GM10266 (cell line): ENCODE data around the gene CD44.

Source experiments
- DNase-seq: peaks from one replicate; pipeline ENCODE4 v3.0.0; 2012; ENCODE audit errors: extremely low spot score
- CTCF ChIP-seq: IDR thresholded peaks from 2 replicates; pipeline ENCODE4 v1.5.1; 2012; ENCODE audit warnings: mild to moderate bottlenecking, low read depth; ENCODE audit not compliant: control insufficient read depth, insufficient read depth; ENCODE audit errors: missing control alignments

CD44 gene

DNA sequence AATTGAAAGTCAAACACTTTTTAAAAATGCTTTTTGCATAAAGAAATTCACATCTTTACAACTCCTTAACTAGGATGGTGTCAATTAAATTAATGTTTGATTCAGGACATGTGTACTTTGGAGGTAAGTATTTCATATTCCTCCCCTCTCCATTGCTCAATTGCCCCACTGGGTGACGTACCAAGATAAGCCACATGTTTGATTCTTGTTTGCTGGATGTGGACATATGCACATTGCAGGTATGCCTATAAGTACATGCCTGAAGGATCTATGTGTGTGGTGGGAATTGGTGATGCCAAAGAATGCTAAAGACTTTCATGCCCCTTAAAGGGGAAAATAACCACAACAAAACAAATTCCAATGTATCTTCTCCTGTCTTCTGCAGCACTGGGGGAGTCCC, 5.8 kb downstream of the CD44 start:
- no peak for TF ChIP-seq CTCF
- no peak for DNase-seq

DNA sequence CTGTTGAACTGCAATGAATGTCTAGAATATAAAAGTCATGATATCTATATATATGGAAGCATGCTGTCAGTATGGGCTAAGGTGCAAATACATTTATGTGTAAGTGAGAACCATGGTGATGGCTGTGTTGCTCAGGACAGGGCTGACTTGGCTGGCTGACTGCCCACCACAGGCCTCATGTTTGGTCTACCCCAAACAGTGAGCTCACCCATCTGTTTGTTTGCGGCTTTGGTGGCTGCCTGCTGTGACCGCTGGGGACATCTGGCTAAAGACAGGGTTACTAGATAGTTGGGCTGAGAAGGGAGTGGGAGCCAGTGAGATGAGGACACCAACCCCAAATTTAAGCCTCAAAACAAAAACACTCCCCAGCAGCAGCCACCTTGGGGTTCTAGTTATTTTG, 6.3 kb downstream of the CD44 start:
- peak; percentile 4 for TF ChIP-seq CTCF
- DNase-seq: peak; percentile 78

DNA sequence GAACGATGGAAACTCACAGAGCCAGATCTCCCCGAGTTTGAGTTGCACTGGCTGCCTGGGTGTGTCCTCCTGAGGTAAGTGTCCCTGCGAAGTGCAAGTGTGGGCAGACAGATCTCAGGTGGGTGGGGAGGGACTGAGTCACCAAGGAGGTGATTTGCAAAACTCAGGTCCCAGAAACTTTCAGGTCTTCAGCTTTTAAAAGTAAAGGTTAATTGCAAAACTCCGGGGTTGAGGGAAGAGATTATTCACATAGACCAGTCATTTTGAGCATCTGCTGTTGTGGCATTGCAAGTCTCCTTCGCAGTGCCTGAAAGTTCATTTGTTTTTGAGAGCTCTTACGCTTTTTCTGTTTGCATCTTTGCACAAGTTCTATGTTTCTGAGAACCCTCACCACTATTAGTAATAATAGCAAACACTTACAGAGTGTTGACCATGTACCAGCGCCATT, 7.1 kb downstream of the CD44 start:
- TF ChIP-seq CTCF: no peak
- no peak for DNase-seq

DNA sequence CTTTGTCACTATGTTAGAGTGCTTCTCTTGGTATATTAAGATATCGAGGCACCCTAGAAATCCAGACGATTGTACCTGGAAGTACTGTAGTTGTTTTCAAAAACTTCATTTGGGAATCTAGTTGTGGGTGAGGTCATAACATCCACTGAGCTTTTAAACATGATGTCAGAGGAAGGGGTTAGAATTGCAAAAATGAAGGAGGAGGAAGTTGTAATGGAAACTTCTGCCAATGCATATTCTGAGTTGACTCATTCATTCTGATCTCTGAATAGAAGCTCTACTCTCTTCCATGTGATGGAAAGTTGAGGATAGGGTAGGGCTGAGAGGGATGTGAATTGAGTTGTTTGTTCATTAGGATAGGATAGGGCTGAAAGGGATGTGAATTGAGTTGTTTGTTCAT, 7.7 kb downstream of the CD44 start:
- TF ChIP-seq CTCF: no peak
- DNase-seq: no peak

DNA sequence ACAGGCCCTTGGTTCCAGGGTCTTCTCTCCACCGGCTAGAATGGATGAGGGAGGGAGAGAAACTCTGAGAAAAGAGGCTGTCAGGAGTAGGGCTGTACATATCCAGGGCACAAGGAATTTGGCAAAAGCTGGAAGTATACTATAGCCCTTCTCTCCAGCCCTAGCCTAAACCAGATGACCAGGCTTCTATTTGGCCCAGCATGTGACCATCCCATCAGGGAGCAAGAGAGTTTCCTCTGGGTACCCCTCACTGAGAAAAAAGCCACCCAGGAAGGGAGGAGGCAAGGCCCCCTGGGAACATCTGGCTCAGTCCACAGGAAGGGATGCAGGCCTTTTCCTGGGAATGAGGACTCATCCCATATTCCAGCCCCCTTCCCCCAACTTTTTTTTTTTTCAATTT, 8.3 kb downstream of the CD44 start:
- no peak for DNase-seq
- TF ChIP-seq CTCF: no peak

GRCh38 chr11:35148163-35148837, 9.3 kb downstream of the CD44 start:
- TF ChIP-seq CTCF: no peak
- DNase-seq: no peak

DNA sequence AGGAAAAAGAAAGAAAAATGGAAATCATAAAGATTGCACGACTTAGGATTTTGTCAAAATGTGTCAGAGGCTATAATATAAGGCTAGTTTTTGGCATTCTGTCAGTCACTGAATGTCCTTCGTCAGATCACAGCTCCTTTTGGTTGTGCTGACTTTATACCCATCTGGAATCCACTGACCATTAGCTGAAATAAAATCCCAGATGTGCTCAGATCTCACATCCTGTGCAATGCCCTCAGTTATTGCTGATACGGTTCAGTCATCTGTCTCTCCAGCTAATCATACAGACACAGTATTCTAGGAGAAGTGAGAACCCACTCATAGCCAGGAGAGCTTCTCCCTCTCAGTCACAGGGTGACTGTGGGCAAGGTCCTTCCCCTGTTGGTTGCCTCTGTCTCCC, 11.5 kb downstream of the CD44 start:
- TF ChIP-seq CTCF: no peak
- no peak for DNase-seq
